HepG2 (cell line): ENCODE results near the gene PIAS1. TPM values are rescaled to one million over a fixed set of nuclear protein-coding genes. Genes with fewer than 3 reads are reported as not detected.

ENCODE experiments used
- ATAC-seq: fragments of 200-7000 bp; cut with Tn5 transposase; 3 replicates; pipeline ENCODE4 v1.9.1; 2020; ENCODE audit warnings: mild to moderate bottlenecking, moderate library complexity
- BruUV-seq: library from RNA; stranded (reverse); fragments of 400-500 nt; replicated peaks from 2 replicates; lab custom pipeline; 2021; lab: Mats Ljungman, UMichigan
- CTCF ChIA-PET: fragments of 300-600 bp; formaldehyde crosslinking; extraction: SDS; loops from one replicate; lab custom pipeline; 2021; ENCODE audit warnings: low total read pairs, inconsistent platforms, low intra/inter-chr PET ratio; lab: Yijun Ruan, JAX
- POLR2A ChIA-PET: fragments of 350-600 bp; sonication (Branson Sonifier 250); formaldehyde crosslinking; loops from one replicate; lab custom pipeline; 2020; ENCODE audit warnings: antibody characterized with exemption, inconsistent platforms; lab: Yijun Ruan, JAX
- DNase-seq: peaks from one replicate; pipeline ENCODE4 v3.0.0-alpha.2; 2015; ENCODE audit warnings: low spot score
- FAIRE-seq: peaks from 3 replicates; lab custom pipeline; 2011; peaks lifted over from hg19 to GRCh38; lab: Jason Lieb, UNC
- H2AFZ ChIP-seq: one replicate; pipeline ENCODE4 v1.6.1; 2011; ENCODE audit warnings: low read length, inconsistent platforms
- H3K27ac ChIP-seq: fragments of 300-600 bp; 3 replicates; pipeline ENCODE4 v1.8.0; 2011; ENCODE audit warnings: mixed run types, mild to moderate bottlenecking, mixed read lengths, low read length, inconsistent platforms; ENCODE audit not compliant: insufficient read depth; ENCODE audit errors: extremely low read length
- H3K27me3 ChIP-seq, 2 experiments: fragments of 200-600 bp in 1 of 2; 2 replicates in 1 of 2; 3 replicates in 1 of 2; pipeline versions ENCODE4 v1.6.0 to v1.8.0; 2011; ENCODE audit warnings: low read length in 2 of 2, mild to moderate bottlenecking in 2 of 2, moderate library complexity in 2 of 2, inconsistent platforms in 1 of 2; ENCODE audit not compliant: insufficient read depth in 2 of 2, control insufficient read depth in 1 of 2
- H3K36me3 ChIP-seq, 2 experiments: fragments of 200-600 bp in 1 of 2; replicated peaks in 1 of 2; 2 replicates in 1 of 2; 3 replicates in 1 of 2; pipeline versions ENCODE4 v1.5.1 to v1.8.0; 2011; ENCODE audit warnings: low read length in 2 of 2, inconsistent platforms in 1 of 2; ENCODE audit not compliant: insufficient read depth in 2 of 2, control insufficient read depth in 1 of 2
- H3K4me1 ChIP-seq: 2 replicates; pipeline ENCODE4 v1.5.1; 2012; ENCODE audit warnings: low read length, inconsistent platforms; ENCODE audit not compliant: insufficient read depth
- H3K4me2 ChIP-seq: 2 replicates; pipeline ENCODE4 v1.6.0; 2011; ENCODE audit warnings: low read depth, low read length, inconsistent platforms
- H3K4me3 ChIP-seq, 3 experiments: fragments of 200-600 bp in 1 of 3; sonication (generic), shearing (Covaris generic) in 1 of 3; replicated peaks in 1 of 3; 2 replicates each; pipeline ENCODE4 v1.5.1; 2011 to 2016; ENCODE audit warnings: low read length in 3 of 3, inconsistent platforms in 2 of 3, low read depth in 2 of 3, mild to moderate bottlenecking in 2 of 3, control low read depth in 1 of 3, mixed read lengths in 1 of 3; ENCODE audit not compliant: insufficient read depth in 1 of 3
- H3K79me2 ChIP-seq: one replicate; pipeline ENCODE4 v1.6.1; 2011; ENCODE audit warnings: low read length, inconsistent platforms; ENCODE audit not compliant: insufficient read depth
- H3K9ac ChIP-seq: 2 replicates; pipeline ENCODE4 v1.6.0; 2011; ENCODE audit warnings: mild to moderate bottlenecking, low read depth, low read length, inconsistent platforms; ENCODE audit not compliant: insufficient read depth
- H3K9me3 ChIP-seq: 2 replicates; pipeline ENCODE4 v1.5.1; 2012; ENCODE audit warnings: mild to moderate bottlenecking, low read length
- H4K20me1 ChIP-seq: 2 replicates; pipeline ENCODE4 v1.6.0; 2011; ENCODE audit warnings: inconsistent platforms, mild to moderate bottlenecking, low read length, moderate library complexity; ENCODE audit not compliant: insufficient read depth
- EP300 ChIP-seq, 3 experiments: sonication (generic) in 1 of 3; formaldehyde crosslinking in 1 of 3; IDR thresholded peaks; 2 replicates each; pipeline versions ENCODE4 v1.5.1 to v1.6.1; 2011 to 2020; ENCODE audit warnings: low read depth in 2 of 3, low read length in 2 of 3, borderline replicate concordance in 1 of 3, improper control_type of control experiment in 1 of 3, mild to moderate bottlenecking in 1 of 3, missing genetic modification reagents in 1 of 3, moderate library complexity in 1 of 3
- FIP1L1 ChIP-seq: fragments of 200-400 bp; formaldehyde crosslinking; IDR thresholded peaks from 2 replicates; pipeline ENCODE4 v1.6.1; 2018; ENCODE audit warnings: low read depth, mild to moderate bottlenecking, low read length, moderate library complexity, borderline replicate concordance; ENCODE audit not compliant: insufficient read depth
- FOXO4 ChIP-seq: sonication (generic); formaldehyde crosslinking; conservative IDR thresholded peaks from 2 replicates; pipeline ENCODE4 v1.8.1; 2023; ENCODE audit warnings: missing genetic modification reagents
- MED1 ChIP-seq: sonication (generic); formaldehyde crosslinking; IDR thresholded peaks from 2 replicates; pipeline ENCODE4 v1.4.0; 2020; ENCODE audit warnings: missing genetic modification reagents
- NFIB ChIP-seq: sonication (generic); formaldehyde crosslinking; IDR thresholded peaks from 2 replicates; pipeline ENCODE4 v1.9.0; 2021; ENCODE audit warnings: missing genetic modification reagents, mild to moderate bottlenecking, borderline replicate concordance
- NR0B2 ChIP-seq: sonication (generic); formaldehyde crosslinking; IDR thresholded peaks from 2 replicates; pipeline ENCODE4 v1.4.0; 2020; ENCODE audit warnings: mild to moderate bottlenecking, missing genetic modification reagents
- POLR2A ChIP-seq, 2 experiments: IDR thresholded peaks; 2 replicates each; pipeline ENCODE4 v1.6.1; 2011; ENCODE audit warnings: low read depth in 2 of 2, low read length in 2 of 2, mild to moderate bottlenecking in 1 of 2, moderate library complexity in 1 of 2; ENCODE audit not compliant: insufficient read depth in 1 of 2
- RBM22 ChIP-seq: fragments of 200-400 bp; formaldehyde crosslinking; optimal IDR thresholded peaks from 2 replicates; pipeline ENCODE3; 2017; ENCODE audit warnings: mild to moderate bottlenecking, low read length, moderate library complexity
- TBX2 ChIP-seq: sonication (generic); formaldehyde crosslinking; IDR thresholded peaks from 2 replicates; pipeline ENCODE4 v1.5.0; 2020; ENCODE audit warnings: missing genetic modification reagents, mild to moderate bottlenecking, borderline replicate concordance
- TBX3 ChIP-seq: fragments of 450-650 bp; IDR thresholded peaks from 2 replicates; pipeline ENCODE4 v1.6.1; 2017; ENCODE audit warnings: antibody characterized with exemption, mild to moderate bottlenecking, inconsistent platforms, borderline replicate concordance
- ZNF224 ChIP-seq: sonication (generic); formaldehyde crosslinking; IDR thresholded peaks from 2 replicates; pipeline ENCODE4 v1.5.0; 2020; ENCODE audit warnings: mild to moderate bottlenecking, missing genetic modification reagents
- ZNF557 ChIP-seq: sonication (generic); formaldehyde crosslinking; IDR thresholded peaks from 2 replicates; pipeline ENCODE4 v1.4.0; 2020; ENCODE audit warnings: missing genetic modification reagents
- ZNF629 ChIP-seq: sonication (generic); formaldehyde crosslinking; conservative IDR thresholded peaks from 2 replicates; pipeline ENCODE4 v1.5.0; 2020; ENCODE audit warnings: missing genetic modification reagents
- ZNF709 ChIP-seq: sonication (generic); formaldehyde crosslinking; IDR thresholded peaks from 2 replicates; pipeline ENCODE4 v1.5.0; 2020; ENCODE audit warnings: mild to moderate bottlenecking, missing genetic modification reagents
- WGBS: methylation state at CpG from one replicate; pipeline ENCODE4 v1.1.6; 2017; ENCODE audit warnings: low lambda C conversion rate; 5-methylcytosine and 5-hydroxymethylcytosine counted together
- in situ Hi-C: cut with HindIII; loops from 2 replicates; pipeline ENCODE4 v1.10.0; 2017; ENCODE audit warnings: low pct_unique_long_range_greater_than_20kb; ENCODE audit not compliant: extremely low pct_ligation_motif_present
- intact Hi-C: fragments of 100-400 bp; cut with micrococcal nuclease; formaldehyde crosslinking; loops from one replicate; pipeline ENCODE4 v1.10.0; 2022; ENCODE audit not compliant: unreplicated experiment
- polyA plus RNA-seq, 8 experiments: library from polyadenylated mRNA; depleted of rRNA in 3 of 8; stranded (reverse) in 7 of 8; unstranded in 1 of 8; fragments of >200 nt; fragmentation: Illumina TruSeq in 4 of 8; extraction: Trizol in 4 of 8; gene quantifications; 2 replicates each; pipeline versions ENCODE4 v1.2.1 to v1.2.3, GENCODE V29; 2011 to 2016; ENCODE audit warnings: low read depth in 4 of 8, missing spikeins in 1 of 8, mixed read lengths in 1 of 8; ENCODE audit not compliant: insufficient read depth in 1 of 8
- total RNA-seq, 5 experiments: library from RNA; depleted of rRNA; stranded (reverse); fragments of >200 nt; fragmentation: Illumina TruSeq; extraction: Trizol; gene quantifications; 2 replicates each; pipeline ENCODE4 v1.2.3, GENCODE V29; 2016; ENCODE audit warnings: low read depth in 1 of 5
- TF ChIP-seq, protein P1 (sequence below): sonication (generic); formaldehyde crosslinking; IDR thresholded peaks from 2 replicates; pipeline ENCODE4 v1.4.0; 2020; ENCODE audit warnings: missing genetic modification reagents; ENCODE audit errors: not compliant biosample characterization

Gene PIAS1
- total and polyA plus RNA-seq, 2 of the 13 experiments (the other 11 are each of a cell fraction or from before 2014, with no cell fraction given), result 20.7 to 33.7 TPM

DNA sequence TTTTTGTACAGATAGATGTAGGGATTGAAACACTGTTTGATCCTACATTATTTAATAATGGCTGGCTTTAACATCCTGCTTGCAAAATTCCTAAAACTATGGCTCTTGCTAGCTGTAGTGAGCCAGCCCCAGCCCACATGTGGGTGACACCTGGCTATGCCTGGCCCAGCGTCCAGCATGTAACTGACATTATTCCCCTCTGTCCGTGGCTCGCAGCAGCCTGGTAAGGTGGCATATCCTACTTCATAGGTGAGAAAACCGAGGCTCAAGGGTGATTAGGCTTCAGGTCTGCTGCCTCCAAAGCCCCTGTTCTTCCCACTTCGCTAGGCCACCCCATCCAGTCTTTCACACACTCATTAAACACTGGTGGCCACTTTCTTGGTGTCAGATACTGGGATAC lies 149.4 kb downstream of the PIAS1 start:
- POLR2A ChIA-PET, result no interaction called here
- CTCF ChIA-PET, result no interaction called here
- Histone ChIP-seq H2AFZ (no peak overlapping the region), H3K4me3 (no peak overlapping the region), H3K79me2 (no peaks in the 10 kb centered on the region), H3K27me3 (no peaks in the 10 kb centered on the region), H3K9ac (no peak overlapping the region), H3K36me3 (peaks cover 1 to 3% of the 10 kb centered on the region in 2 experiments; a peak in 1 of 5 replicates), H3K4me1 (peaks cover 51% of the 10 kb centered on the region), H3K4me2 (no peak overlapping the region), H3K27ac (no peak overlapping the region), H4K20me1 (0 out of 2 replicates have a peak, but pooled peaks cover 6% of the 10 kb centered on the region), H3K9me3 (no peaks in the 10 kb centered on the region)
- ATAC-seq (no peak), DNase-seq (no peak), FAIRE-seq (no peak)
- BruUV-seq, result no TSS peak
- in situ Hi-C loops, result no loop called here
- WGBS, result 91% methylated on average over 5 of the region's 5 CpGs
- TF ChIP-seq ZNF629 (CRISPR knock-in tag) (no peak), ZNF557 (CRISPR knock-in tag) (no peak), FOXO4 (CRISPR knock-in tag) (0 out of 2 replicates have a peak, but pooled peaks have one; percentile 38), RBM22 (peak; percentile 18)
- TF ChIP-seq, protein P1, sequence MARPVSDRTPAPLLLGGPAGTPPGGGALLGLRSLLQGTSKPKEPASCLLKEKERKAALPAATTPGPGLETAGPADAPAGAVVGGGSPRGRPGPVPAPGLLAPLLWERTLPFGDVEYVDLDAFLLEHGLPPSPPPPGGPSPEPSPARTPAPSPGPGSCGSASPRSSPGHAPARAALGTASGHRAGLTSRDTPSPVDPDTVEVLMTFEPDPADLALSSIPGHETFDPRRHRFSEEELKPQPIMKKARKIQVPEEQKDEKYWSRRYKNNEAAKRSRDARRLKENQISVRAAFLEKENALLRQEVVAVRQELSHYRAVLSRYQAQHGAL, result no peak
- intact Hi-C loops, result no loop called here

DNA sequence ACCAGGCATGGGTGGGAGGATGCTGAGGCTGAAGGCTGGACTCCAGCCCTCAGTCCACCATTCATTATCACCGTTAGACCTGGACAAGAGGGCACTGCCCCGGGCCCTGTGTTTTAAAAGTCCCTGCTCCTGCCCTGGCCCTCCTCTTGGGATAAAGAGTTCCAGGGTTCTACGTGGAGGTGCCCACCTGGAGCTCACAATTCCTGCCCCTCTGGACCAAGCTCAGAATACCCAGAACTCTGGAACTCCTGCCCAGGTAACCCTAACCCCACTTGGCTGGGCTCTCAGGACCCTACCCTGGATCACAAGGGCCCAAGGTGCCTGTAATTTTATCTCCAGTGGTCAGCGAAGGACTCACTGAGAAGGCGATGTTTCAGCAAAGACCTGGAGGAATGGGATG lies 149.8 kb downstream of the PIAS1 start:
- Histone ChIP-seq H3K79me2 (no peaks in the 10 kb centered on the region), H3K4me3 (no peak overlapping the region), H3K27me3 (no peaks in the 10 kb centered on the region), H2AFZ (no peak overlapping the region), H3K9ac (no peak overlapping the region), H4K20me1 (0 out of 2 replicates have a peak, but pooled peaks cover 6% of the 10 kb centered on the region), H3K36me3 (peaks cover 3% of the 10 kb centered on the region in 2 experiments; a peak in 2 of 5 replicates), H3K27ac (no peak overlapping the region), H3K4me2 (no peak overlapping the region), H3K9me3 (no peaks in the 10 kb centered on the region), H3K4me1 (peaks cover 51% of the 10 kb centered on the region)
- in situ Hi-C loops (no loop called here), intact Hi-C loops (no loop called here)
- POLR2A ChIA-PET, result no interaction called here
- no TSS peak for BruUV-seq
- no peak for ATAC-seq
- CTCF ChIA-PET, result no interaction called here
- no peak for FAIRE-seq
- WGBS, result 100% methylated on average over 1 of the region's 5 CpGs
- DNase-seq, result no peak
- no peak for TF ChIP-seq TBX2 (CRISPR knock-in tag)
- TF ChIP-seq NFIB (CRISPR knock-in tag), result no peak
- TF ChIP-seq ZNF709 (CRISPR knock-in tag), result no peak
- no peak for TF ChIP-seq MED1 (CRISPR knock-in tag)
- TF ChIP-seq ZNF224 (CRISPR knock-in tag), result no peak
- TF ChIP-seq POLR2A (IDR thresholded peaks at IDR 0.05; ENCODE audit: insufficient read depth in 1 of 2, low read depth in 2 of 2, low read length in 2 of 2), result no peak
- TF ChIP-seq NR0B2 (CRISPR knock-in tag), result no peak
- TF ChIP-seq EP300 (IDR thresholded peaks at IDR 0.05; ENCODE audit: low read depth in 2 of 2, low read length in 2 of 2), result no peak
- TF ChIP-seq EP300 (CRISPR knock-in tag; IDR thresholded peaks at IDR 0.05; ENCODE audit: borderline replicate concordance), result no peak
- no peak for TF ChIP-seq FIP1L1
- no peak for TF ChIP-seq TBX3
